ENCODE measurements around the gene SPATA6L. TPM values are rescaled to one million over a fixed set of nuclear protein-coding genes. Genes with fewer than 3 reads are reported as not detected.

The SPATA6L gene
- total and polyA plus RNA-seq, 10 of the 15 experiments (the other 5 are each of a cell fraction or from before 2014, with no cell fraction given), result 0.37 to 1.6 (median 0.91) TPM

GRCh38 chr9:4662108-4662988 is 3.9 kb downstream of the SPATA6L start, which contains the start of gene PLPP6 (continued):
- TF ChIP-seq, protein P1, sequence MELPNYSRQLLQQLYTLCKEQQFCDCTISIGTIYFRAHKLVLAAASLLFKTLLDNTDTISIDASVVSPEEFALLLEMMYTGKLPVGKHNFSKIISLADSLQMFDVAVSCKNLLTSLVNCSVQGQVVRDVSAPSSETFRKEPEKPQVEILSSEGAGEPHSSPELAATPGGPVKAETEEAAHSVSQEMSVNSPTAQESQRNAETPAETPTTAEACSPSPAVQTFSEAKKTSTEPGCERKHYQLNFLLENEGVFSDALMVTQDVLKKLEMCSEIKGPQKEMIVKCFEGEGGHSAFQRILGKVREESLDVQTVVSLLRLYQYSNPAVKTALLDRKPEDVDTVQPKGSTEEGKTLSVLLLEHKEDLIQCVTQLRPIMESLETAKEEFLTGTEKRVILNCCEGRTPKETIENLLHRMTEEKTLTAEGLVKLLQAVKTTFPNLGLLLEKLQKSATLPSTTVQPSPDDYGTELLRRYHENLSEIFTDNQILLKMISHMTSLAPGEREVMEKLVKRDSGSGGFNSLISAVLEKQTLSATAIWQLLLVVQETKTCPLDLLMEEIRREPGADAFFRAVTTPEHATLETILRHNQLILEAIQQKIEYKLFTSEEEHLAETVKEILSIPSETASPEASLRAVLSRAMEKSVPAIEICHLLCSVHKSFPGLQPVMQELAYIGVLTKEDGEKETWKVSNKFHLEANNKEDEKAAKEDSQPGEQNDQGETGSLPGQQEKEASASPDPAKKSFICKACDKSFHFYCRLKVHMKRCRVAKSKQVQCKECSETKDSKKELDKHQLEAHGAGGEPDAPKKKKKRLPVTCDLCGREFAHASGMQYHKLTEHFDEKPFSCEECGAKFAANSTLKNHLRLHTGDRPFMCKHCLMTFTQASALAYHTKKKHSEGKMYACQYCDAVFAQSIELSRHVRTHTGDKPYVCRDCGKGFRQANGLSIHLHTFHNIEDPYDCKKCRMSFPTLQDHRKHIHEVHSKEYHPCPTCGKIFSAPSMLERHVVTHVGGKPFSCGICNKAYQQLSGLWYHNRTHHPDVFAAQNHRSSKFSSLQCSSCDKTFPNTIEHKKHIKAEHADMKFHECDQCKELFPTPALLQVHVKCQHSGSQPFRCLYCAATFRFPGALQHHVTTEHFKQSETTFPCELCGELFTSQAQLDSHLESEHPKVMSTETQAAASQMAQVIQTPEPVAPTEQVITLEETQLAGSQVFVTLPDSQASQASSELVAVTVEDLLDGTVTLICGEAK (IDR thresholded peaks at IDR 0.05; ENCODE audit: borderline replicate concordance), result peak; percentile 85
- TF ChIP-seq SIX5 (IDR thresholded peaks at IDR 0.05; ENCODE audit: low read depth, low read length, severe bottlenecking) (no peak), ZBED1 (IDR thresholded peaks at IDR 0.05; ENCODE audit: borderline replicate concordance) (no peak), YY1 (IDR thresholded peaks at IDR 0.05; ENCODE audit: low read depth, low read length) (peak; percentile 24; the same call in 1 of the 2 replicates), ZNF207 (IDR thresholded peaks at IDR 0.05; ENCODE audit: borderline replicate concordance) (no peak), SKIL (IDR thresholded peaks at IDR 0.05; ENCODE audit: low read depth, poor library complexity, severe bottlenecking) (no peak), MEF2A (IDR thresholded peaks at IDR 0.05; ENCODE audit: insufficient read depth, low read depth, low read length) (0 out of 2 replicates have a peak, but pooled peaks have one; percentile 33), SRF (IDR thresholded peaks at IDR 0.05; ENCODE audit: low read depth in 2 of 2, low read length in 2 of 2) (peak; percentile 83), ASH2L (IDR thresholded peaks at IDR 0.05; ENCODE audit: borderline replicate concordance, low read depth) (no peak), IKZF1 (conservative IDR thresholded peaks at IDR 0.05) (peak; percentile 92), SIN3A (IDR thresholded peaks at IDR 0.05; ENCODE audit: low read depth, low read length) (no peak), RCOR1 (conservative IDR thresholded peaks at IDR 0.05; ENCODE audit: low read depth, low read length) (0 out of 2 replicates have a peak, but pooled peaks have one; percentile 74), TARDBP (IDR thresholded peaks at IDR 0.05; ENCODE audit: borderline replicate concordance) (no peak), JUND (IDR thresholded peaks at IDR 0.05; ENCODE audit: low read depth, low read length) (no peak), ZSCAN29 (IDR thresholded peaks at IDR 0.05) (no peak)
- TF ChIP-seq, protein P2, sequence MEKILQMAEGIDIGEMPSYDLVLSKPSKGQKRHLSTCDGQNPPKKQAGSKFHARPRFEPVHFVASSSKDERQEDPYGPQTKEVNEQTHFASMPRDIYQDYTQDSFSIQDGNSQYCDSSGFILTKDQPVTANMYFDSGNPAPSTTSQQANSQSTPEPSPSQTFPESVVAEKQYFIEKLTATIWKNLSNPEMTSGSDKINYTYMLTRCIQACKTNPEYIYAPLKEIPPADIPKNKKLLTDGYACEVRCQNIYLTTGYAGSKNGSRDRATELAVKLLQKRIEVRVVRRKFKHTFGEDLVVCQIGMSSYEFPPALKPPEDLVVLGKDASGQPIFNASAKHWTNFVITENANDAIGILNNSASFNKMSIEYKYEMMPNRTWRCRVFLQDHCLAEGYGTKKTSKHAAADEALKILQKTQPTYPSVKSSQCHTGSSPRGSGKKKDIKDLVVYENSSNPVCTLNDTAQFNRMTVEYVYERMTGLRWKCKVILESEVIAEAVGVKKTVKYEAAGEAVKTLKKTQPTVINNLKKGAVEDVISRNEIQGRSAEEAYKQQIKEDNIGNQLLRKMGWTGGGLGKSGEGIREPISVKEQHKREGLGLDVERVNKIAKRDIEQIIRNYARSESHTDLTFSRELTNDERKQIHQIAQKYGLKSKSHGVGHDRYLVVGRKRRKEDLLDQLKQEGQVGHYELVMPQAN (conservative IDR thresholded peaks at IDR 0.05), result peak; percentile 80
- TF ChIP-seq, protein P3, sequence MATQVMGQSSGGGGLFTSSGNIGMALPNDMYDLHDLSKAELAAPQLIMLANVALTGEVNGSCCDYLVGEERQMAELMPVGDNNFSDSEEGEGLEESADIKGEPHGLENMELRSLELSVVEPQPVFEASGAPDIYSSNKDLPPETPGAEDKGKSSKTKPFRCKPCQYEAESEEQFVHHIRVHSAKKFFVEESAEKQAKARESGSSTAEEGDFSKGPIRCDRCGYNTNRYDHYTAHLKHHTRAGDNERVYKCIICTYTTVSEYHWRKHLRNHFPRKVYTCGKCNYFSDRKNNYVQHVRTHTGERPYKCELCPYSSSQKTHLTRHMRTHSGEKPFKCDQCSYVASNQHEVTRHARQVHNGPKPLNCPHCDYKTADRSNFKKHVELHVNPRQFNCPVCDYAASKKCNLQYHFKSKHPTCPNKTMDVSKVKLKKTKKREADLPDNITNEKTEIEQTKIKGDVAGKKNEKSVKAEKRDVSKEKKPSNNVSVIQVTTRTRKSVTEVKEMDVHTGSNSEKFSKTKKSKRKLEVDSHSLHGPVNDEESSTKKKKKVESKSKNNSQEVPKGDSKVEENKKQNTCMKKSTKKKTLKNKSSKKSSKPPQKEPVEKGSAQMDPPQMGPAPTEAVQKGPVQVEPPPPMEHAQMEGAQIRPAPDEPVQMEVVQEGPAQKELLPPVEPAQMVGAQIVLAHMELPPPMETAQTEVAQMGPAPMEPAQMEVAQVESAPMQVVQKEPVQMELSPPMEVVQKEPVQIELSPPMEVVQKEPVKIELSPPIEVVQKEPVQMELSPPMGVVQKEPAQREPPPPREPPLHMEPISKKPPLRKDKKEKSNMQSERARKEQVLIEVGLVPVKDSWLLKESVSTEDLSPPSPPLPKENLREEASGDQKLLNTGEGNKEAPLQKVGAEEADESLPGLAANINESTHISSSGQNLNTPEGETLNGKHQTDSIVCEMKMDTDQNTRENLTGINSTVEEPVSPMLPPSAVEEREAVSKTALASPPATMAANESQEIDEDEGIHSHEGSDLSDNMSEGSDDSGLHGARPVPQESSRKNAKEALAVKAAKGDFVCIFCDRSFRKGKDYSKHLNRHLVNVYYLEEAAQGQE (IDR thresholded peaks at IDR 0.05; ENCODE audit: low read depth, low read length), result no peak

Data from GM12878 (cell line).